Loucy (cell line): Measurements from ENCODE around the gene ACTG1.
A peak's percentile ranks its signal among the peaks of the same experiment; 100 is the strongest.

Experiments used
- H2AFZ ChIP-seq: fragments of 200-600 bp; sonication (generic); 2 replicates; pipeline ENCODE4 v1.6.0; 2016; ENCODE audit warnings: antibody characterized with exemption, mild to moderate bottlenecking, low read length, moderate library complexity
- H3F3A ChIP-seq: fragments of 200-600 bp; 2 replicates; pipeline ENCODE4 v1.6.0; 2016; ENCODE audit warnings: antibody characterized with exemption, low read depth, mild to moderate bottlenecking
- H3K27me3 ChIP-seq: fragments of 200-600 bp; sonication (generic); 2 replicates; pipeline ENCODE4 v1.6.1; 2014; ENCODE audit warnings: low read length, mild to moderate bottlenecking; ENCODE audit not compliant: insufficient read depth, poor library complexity, severe bottlenecking
- H3K36me3 ChIP-seq: fragments of 200-600 bp; sonication (generic); 2 replicates; pipeline ENCODE4 v1.6.1; 2016; ENCODE audit warnings: low read length; ENCODE audit not compliant: insufficient read depth
- H3K4me1 ChIP-seq: fragments of 200-600 bp; sonication (generic); 2 replicates; pipeline ENCODE4 v1.5.1; 2014; ENCODE audit warnings: low read length, mild to moderate bottlenecking; ENCODE audit not compliant: insufficient read depth, poor library complexity, severe bottlenecking
- H3K4me2 ChIP-seq: fragments of 200-600 bp; sonication (generic); 2 replicates; pipeline ENCODE4 v1.6.0; 2014; ENCODE audit warnings: antibody characterized with exemption, low read length, low read depth, mild to moderate bottlenecking; ENCODE audit not compliant: poor library complexity, severe bottlenecking
- H3K4me3 ChIP-seq: fragments of 200-600 bp; sonication (generic); 2 replicates; pipeline ENCODE4 v1.5.1; 2014; ENCODE audit warnings: low read length, mild to moderate bottlenecking, mixed read lengths; ENCODE audit not compliant: poor library complexity, severe bottlenecking
- H3K79me2 ChIP-seq: fragments of 200-600 bp; sonication (generic); 2 replicates; pipeline ENCODE4 v1.6.1; 2014; ENCODE audit warnings: low read length; ENCODE audit not compliant: insufficient read depth
- H3K9ac ChIP-seq: fragments of 200-600 bp; sonication (generic); 2 replicates; pipeline ENCODE4 v1.6.0; 2014; ENCODE audit warnings: mild to moderate bottlenecking, low read depth, low read length, moderate library complexity; ENCODE audit not compliant: poor library complexity, severe bottlenecking
- H3K9me2 ChIP-seq: fragments of 200-600 bp; sonication (generic); replicated peaks from 2 replicates; pipeline ENCODE4 v1.6.1; 2016; ENCODE audit warnings: low read depth, low read length, mixed read lengths
- H3K9me3 ChIP-seq: fragments of 200-600 bp; sonication (generic); 2 replicates; pipeline ENCODE4 v1.6.1; 2014; ENCODE audit warnings: mild to moderate bottlenecking, antibody characterized with exemption, low read length, low read depth; ENCODE audit not compliant: insufficient read depth
- H4K20me1 ChIP-seq: fragments of 200-600 bp; sonication (generic); 2 replicates; pipeline ENCODE4 v1.6.0; 2014; ENCODE audit warnings: antibody characterized with exemption, low read length, mild to moderate bottlenecking; ENCODE audit not compliant: insufficient read depth, poor library complexity, severe bottlenecking
- CTCF ChIP-seq: fragments of 200-600 bp; sonication (generic); conservative IDR thresholded peaks from 2 replicates; pipeline ENCODE4 v1.5.1; 2014; ENCODE audit warnings: mild to moderate bottlenecking, antibody characterized with exemption, low read length
- EZH2phosphoT487 ChIP-seq: fragments of 200-600 bp; IDR thresholded peaks from 2 replicates; pipeline ENCODE4 v1.6.1; 2018; ENCODE audit warnings: antibody characterized with exemption, mild to moderate bottlenecking, moderate library complexity, borderline replicate concordance

Gene ACTG1

GRCh38 chr17:81491761-81492160, 20.8 kb downstream of the ACTG1 start:
- H3K9me2 ChIP-seq = no peaks in the 10 kb centered on the region
- H3K4me1 ChIP-seq = peaks cover 50% of the 10 kb centered on the region
- no peaks in the 10 kb centered on the region for H3K36me3 ChIP-seq
- H3K4me3 ChIP-seq = no peak overlapping the region
- no peak overlapping the region for H3K9ac ChIP-seq
- no peaks in the 10 kb centered on the region for H3K9me3 ChIP-seq
- no peaks in the 10 kb centered on the region for H3F3A ChIP-seq
- H3K79me2 ChIP-seq = peaks cover 34% of the 10 kb centered on the region
- H3K27me3 ChIP-seq = no peaks in the 10 kb centered on the region
- H2AFZ ChIP-seq = no peak overlapping the region
- H3K4me2 ChIP-seq = no peak overlapping the region
- H4K20me1 ChIP-seq = no peaks in the 10 kb centered on the region
- TF ChIP-seq EZH2phosphoT487 (no peak), CTCF (no peak)

- no peaks in the 10 kb centered on the region for H3K9me2 ChIP-seq
- H3K4me1 ChIP-seq = peaks cover 56% of the 10 kb centered on the region
- H2AFZ ChIP-seq = no peak overlapping the region
- no peaks in the 10 kb centered on the region for H3K36me3 ChIP-seq
- no peaks in the 10 kb centered on the region for H3K9me3 ChIP-seq
- H3K27me3 ChIP-seq = no peaks in the 10 kb centered on the region
- no peak for TF ChIP-seq EZH2phosphoT487
- no peak for TF ChIP-seq CTCF
- no peaks in the 10 kb centered on the region for H4K20me1 ChIP-seq
- 0 out of 2 replicates have a peak, but pooled peaks cover 3% of the 10 kb centered on the region for H3F3A ChIP-seq
- no peak overlapping the region for H3K4me3 ChIP-seq
- H3K79me2 ChIP-seq = peaks cover 35% of the 10 kb centered on the region
- no peak overlapping the region for H3K4me2 ChIP-seq
- peak overlapping the region; percentile 8 for H3K9ac ChIP-seq
These were observed 21.4 kb downstream of the ACTG1 start for GRCh38 chr17:81491181-81491581.

- TF ChIP-seq EZH2phosphoT487 (no peak), CTCF (no peak; the same call in 1 of the 2 replicates)
- H2AFZ ChIP-seq = no peak overlapping the region
- H3K9ac ChIP-seq = peak overlapping the region; percentile 99
- H3K36me3 ChIP-seq = no peaks in the 10 kb centered on the region
- H4K20me1 ChIP-seq = no peaks in the 10 kb centered on the region
- peaks cover 38% of the 10 kb centered on the region for H3K79me2 ChIP-seq
- no peaks in the 10 kb centered on the region for H3K9me3 ChIP-seq
- peaks cover 62% of the 10 kb centered on the region for H3K4me1 ChIP-seq
- no peak overlapping the region for H3K4me3 ChIP-seq
- peak overlapping the region; percentile 98 for H3K4me2 ChIP-seq
- H3F3A ChIP-seq = peaks cover 6% of the 10 kb centered on the region; the same call in 1 of the 2 replicates
- no peaks in the 10 kb centered on the region for H3K27me3 ChIP-seq
- H3K9me2 ChIP-seq = no peaks in the 10 kb centered on the region
These were observed 22.3 kb downstream of the ACTG1 start for GRCh38 chr17:81489998-81490992.
